PC-9 (cell line): Measurements from ENCODE around the gene ARHGAP22.

ENCODE experiments used
- EZH2 ChIP-seq: fragments of 200-600 bp; sonication (generic); IDR thresholded peaks from 2 replicates; pipeline ENCODE4 v1.8.0; 2017; ENCODE audit warnings: antibody characterized with exemption, low read depth
- TF ChIP-seq, protein P1 (sequence below): fragments of 200-600 bp; sonication (generic); conservative IDR thresholded peaks from 2 replicates; pipeline ENCODE4 v1.6.1; 2017; ENCODE audit warnings: mixed run types, antibody characterized with exemption, mild to moderate bottlenecking, moderate library complexity

DNA sequence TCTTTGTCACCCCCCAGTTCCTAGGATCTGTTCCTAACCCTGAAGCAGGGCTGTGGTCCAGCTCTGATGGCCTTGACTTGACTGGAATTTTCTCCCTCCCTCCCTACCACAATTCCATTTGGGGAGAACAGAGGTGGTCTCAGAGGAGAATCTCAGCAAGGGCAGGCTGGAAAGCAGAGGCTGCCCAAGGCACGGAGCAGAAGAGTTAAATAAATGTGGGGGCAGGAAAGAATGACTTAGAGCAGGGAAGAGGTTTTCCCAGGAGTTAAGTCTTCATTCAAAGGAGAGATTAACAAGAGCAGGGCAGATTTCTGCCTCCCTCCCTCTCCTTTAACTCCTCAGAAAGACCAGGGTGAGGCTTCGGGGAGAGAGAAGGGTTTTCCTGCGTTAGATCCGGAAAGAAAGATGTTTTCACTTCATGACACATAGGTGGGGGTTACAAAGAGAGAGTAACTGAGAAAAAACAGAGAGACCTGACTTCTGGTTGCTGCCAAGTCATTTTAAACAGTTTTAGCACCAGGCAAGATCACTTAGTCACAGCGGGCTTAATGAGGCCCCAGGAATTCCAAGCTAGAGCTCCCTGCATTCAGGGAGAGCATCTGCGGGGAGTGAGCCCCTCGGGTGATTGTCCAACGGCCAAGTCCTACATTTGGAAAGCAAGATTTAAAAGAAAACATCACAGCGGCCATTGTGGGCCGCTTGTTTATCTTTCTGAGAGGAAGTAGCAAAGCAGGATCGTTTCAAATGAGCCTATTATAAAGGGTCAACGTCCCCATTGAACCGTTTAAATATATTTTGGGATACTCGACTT is 78.7 kb downstream of the ARHGAP22 start:
- TF ChIP-seq, protein P1, sequence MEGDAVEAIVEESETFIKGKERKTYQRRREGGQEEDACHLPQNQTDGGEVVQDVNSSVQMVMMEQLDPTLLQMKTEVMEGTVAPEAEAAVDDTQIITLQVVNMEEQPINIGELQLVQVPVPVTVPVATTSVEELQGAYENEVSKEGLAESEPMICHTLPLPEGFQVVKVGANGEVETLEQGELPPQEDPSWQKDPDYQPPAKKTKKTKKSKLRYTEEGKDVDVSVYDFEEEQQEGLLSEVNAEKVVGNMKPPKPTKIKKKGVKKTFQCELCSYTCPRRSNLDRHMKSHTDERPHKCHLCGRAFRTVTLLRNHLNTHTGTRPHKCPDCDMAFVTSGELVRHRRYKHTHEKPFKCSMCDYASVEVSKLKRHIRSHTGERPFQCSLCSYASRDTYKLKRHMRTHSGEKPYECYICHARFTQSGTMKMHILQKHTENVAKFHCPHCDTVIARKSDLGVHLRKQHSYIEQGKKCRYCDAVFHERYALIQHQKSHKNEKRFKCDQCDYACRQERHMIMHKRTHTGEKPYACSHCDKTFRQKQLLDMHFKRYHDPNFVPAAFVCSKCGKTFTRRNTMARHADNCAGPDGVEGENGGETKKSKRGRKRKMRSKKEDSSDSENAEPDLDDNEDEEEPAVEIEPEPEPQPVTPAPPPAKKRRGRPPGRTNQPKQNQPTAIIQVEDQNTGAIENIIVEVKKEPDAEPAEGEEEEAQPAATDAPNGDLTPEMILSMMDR = no peak
- TF ChIP-seq EZH2 = no peak
